Lower lobe of right lung (tissue), 2 donors: ENCODE measurements around the gene TMPRSS12. TPM values are rescaled to one million over a fixed set of nuclear protein-coding genes. Genes with fewer than 3 reads are reported as not detected.
A peak's percentile ranks its signal among the peaks of the same experiment; 100 is the strongest.
"Not testable (repeated sequence)": the region's sequence is repeated elsewhere in the genome, so short reads cannot be mapped to it uniquely, and the experiment has no call there.

Experiments
- ATAC-seq, 2 donors: fragments of 200-7000 bp; cut with Tn5 transposase; one replicate each; pipeline ENCODE4 v1.9.1; 2020 to 2022; ENCODE audit warnings: mild to moderate bottlenecking in 2 of 2, moderate library complexity in 2 of 2
- DNase-seq: peaks from one replicate; pipeline ENCODE4 v3.0.0-alpha.2; 2020
- H3K27ac ChIP-seq: fragments of 200-600 bp; one replicate; pipeline ENCODE4 v1.8.0; 2022
- H3K27me3 ChIP-seq: fragments of 200-600 bp; one replicate; pipeline ENCODE4 v1.8.0; 2022; ENCODE audit warnings: low read depth
- H3K36me3 ChIP-seq: fragments of 200-600 bp; one replicate; pipeline ENCODE4 v1.8.0; 2022; ENCODE audit warnings: mild to moderate bottlenecking
- H3K4me1 ChIP-seq: fragments of 200-600 bp; one replicate; pipeline ENCODE4 v1.8.0; 2022
- H3K4me3 ChIP-seq: fragments of 200-600 bp; one replicate; pipeline ENCODE4 v1.8.0; 2022; ENCODE audit warnings: mild to moderate bottlenecking
- H3K9me3 ChIP-seq: fragments of 200-600 bp; one replicate; pipeline ENCODE4 v1.8.0; 2022
- CTCF ChIP-seq: fragments of 200-600 bp; IDR thresholded peaks from one replicate; pipeline ENCODE4 v1.8.0; 2022; ENCODE audit warnings: antibody characterized with exemption, mild to moderate bottlenecking
- intact Hi-C: fragments of 100-400 bp; cut with DNase I; formaldehyde crosslinking; loops from one replicate; pipeline ENCODE4 v1.11.0; 2022
- total RNA-seq: library from RNA; stranded (reverse); fragmentation: NEBNext Ultra II Directional; extraction: Animal tissue kit (Norgen Biotek cat#: 25700); gene quantifications from one replicate; pipeline ENCODE4 v1.2.1, GENCODE V29; 2021
- donor health status: DM: no; HTN: yes; CAD: no; lungs with severe emphysema.

Gene TMPRSS12
- total RNA-seq, 1 donor from 2014 or later: not detected

GRCh38 chr12:50928392-50928791, 85.7 kb downstream of the TMPRSS12 start:
- H3K27ac ChIP-seq: peak overlapping the region; percentile 28
- intact Hi-C loops: no loop called here
- ATAC-seq (no peak), DNase-seq (no peak)
- no peaks in the 10 kb centered on the region for H3K9me3 ChIP-seq
- no peak for TF ChIP-seq CTCF
- H3K36me3 ChIP-seq: peaks cover 33% of the 10 kb centered on the region
- peak overlapping the region; percentile 84 for H3K4me3 ChIP-seq
- H3K4me1 ChIP-seq: peaks cover 64% of the 10 kb centered on the region
- no peaks in the 10 kb centered on the region for H3K27me3 ChIP-seq

GRCh38 chr12:50929831-50930230, 87.1 kb downstream of the TMPRSS12 start:
- DNase-seq (no peak), ATAC-seq (no peak)
- H3K27ac ChIP-seq: no peak overlapping the region
- no peaks in the 10 kb centered on the region for H3K9me3 ChIP-seq
- peak overlapping the region; percentile 84 for H3K4me3 ChIP-seq
- intact Hi-C loops: loop anchor here (10.0 kb wide), 1 partner anchor 55 kb away; no protein-coding TSS in a partner anchor
- TF ChIP-seq CTCF: no peak
- peaks cover 33% of the 10 kb centered on the region for H3K36me3 ChIP-seq
- H3K27me3 ChIP-seq: no peaks in the 10 kb centered on the region
- H3K4me1 ChIP-seq: peaks cover 72% of the 10 kb centered on the region

- H3K4me3 ChIP-seq, H3K27ac ChIP-seq, H3K9me3 ChIP-seq, DNase-seq, H3K27me3 ChIP-seq: not testable (repeated sequence)
- peaks cover 33% of the 10 kb centered on the region for H3K36me3 ChIP-seq
- intact Hi-C loops: loop anchor here (10.0 kb wide), 1 partner anchor 54 kb away; no protein-coding TSS in a partner anchor
- ATAC-seq: peak in 1 of 2 donors; percentile 13
- H3K4me1 ChIP-seq: peaks cover 77% of the 10 kb centered on the region
Measured at GRCh38 chr12:50930477-50930876, 87.8 kb downstream of the TMPRSS12 start.

- no peaks in the 10 kb centered on the region for H3K9me3 ChIP-seq
- peaks cover 75% of the 10 kb centered on the region for H3K4me1 ChIP-seq
Measured at GRCh38 chr12:50932787-50933280, 90.1 kb downstream of the TMPRSS12 start.

GRCh38 chr12:50933459-50934124, 90.9 kb downstream of the TMPRSS12 start:
- DNase-seq: no peak
- intact Hi-C loops: loop anchor here (10.0 kb wide), 1 partner anchor 51 kb away; no protein-coding TSS in a partner anchor
- peaks cover 33% of the 10 kb centered on the region for H3K36me3 ChIP-seq
- H3K4me1 ChIP-seq: peaks cover 67% of the 10 kb centered on the region
- peak in 1 of 2 donors; percentile 27 for ATAC-seq
- no peaks in the 10 kb centered on the region for H3K27me3 ChIP-seq
- H3K27ac ChIP-seq: peak overlapping the region; percentile 70
- no peaks in the 10 kb centered on the region for H3K9me3 ChIP-seq
- H3K4me3 ChIP-seq: no peak overlapping the region
- TF ChIP-seq CTCF: no peak

More at GRCh38 chr12:50932787-50933280, 90.1 kb downstream of the TMPRSS12 start:
- ATAC-seq: no peak
- no peak for DNase-seq
- Histone ChIP-seq H3K27ac (no peak overlapping the region), H3K27me3 (no peaks in the 10 kb centered on the region), H3K4me3 (no peak overlapping the region), H3K36me3 (peaks cover 33% of the 10 kb centered on the region)
- no peak for TF ChIP-seq CTCF
- intact Hi-C loops: loop anchor here (10.0 kb wide), 1 partner anchor 52 kb away; no protein-coding TSS in a partner anchor

- no peaks in the 10 kb centered on the region for H3K27me3 ChIP-seq
- H3K4me3 ChIP-seq: peak overlapping the region; percentile 3
- intact Hi-C loops: loop anchor here (10.0 kb wide), 1 partner anchor 50 kb away; no protein-coding TSS in a partner anchor
- TF ChIP-seq CTCF: no peak
- ATAC-seq: peak; percentile 32 to 52
- peak overlapping the region; percentile 70 for H3K27ac ChIP-seq
- no peaks in the 10 kb centered on the region for H3K9me3 ChIP-seq
- H3K4me1 ChIP-seq: peaks cover 60% of the 10 kb centered on the region
- DNase-seq: no peak
- H3K36me3 ChIP-seq: peaks cover 30% of the 10 kb centered on the region
Measured at GRCh38 chr12:50934371-50934851, 91.7 kb downstream of the TMPRSS12 start.
